Measurements from ENCODE around the gene CEP70.
"Not testable (repeated sequence)": the region's sequence is repeated elsewhere in the genome, so short reads cannot be mapped to it uniquely, and the experiment has no call there.

Gene CEP70

DNA sequence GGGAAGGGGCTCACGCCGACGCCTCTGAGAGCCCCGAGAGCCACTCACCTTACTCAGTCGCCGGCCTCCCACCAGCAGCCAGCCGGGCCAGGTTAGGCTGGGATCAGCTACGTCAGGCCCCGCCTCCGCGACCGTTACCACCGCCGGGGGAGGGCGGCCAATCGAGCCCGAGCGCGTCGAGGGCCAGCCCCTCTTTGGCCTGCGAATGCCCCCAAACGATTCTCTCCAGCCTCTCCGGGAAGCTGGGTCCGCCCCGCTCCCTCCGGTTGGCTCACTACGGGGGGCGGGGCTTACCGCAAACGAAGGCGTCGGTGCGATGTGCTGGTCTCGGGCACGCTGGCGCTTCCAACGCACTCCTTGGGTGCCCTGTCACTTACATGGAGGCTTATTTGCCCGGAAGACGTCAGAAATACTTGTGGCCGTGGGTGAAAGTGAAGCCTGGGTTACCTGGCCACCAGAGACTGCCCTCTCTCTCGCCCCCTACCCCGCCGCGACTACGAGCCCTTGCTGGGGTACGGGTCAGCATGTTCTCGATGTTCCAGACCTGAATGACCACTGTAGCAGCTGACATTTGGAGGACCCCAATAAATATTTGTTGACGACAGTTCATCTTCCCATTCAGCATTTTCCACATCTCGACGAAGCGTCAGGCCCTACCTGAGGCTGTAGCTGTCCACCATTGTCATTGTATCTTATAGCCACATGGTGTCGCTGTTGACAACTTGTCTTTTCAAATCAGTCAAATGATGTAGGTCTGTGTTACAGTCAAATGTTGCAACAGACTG lies at the start of gene CEP70:
CEP70 (minus strand) TSS at position 111 of the 785 bp plus-strand sequence. CDS start 21,333 bp downstream, outside the sequence.
- Mint-ChIP-seq H3K9me3 (peaks cover 6% of the 10 kb centered on the region), H3K36me3 (ENCODE audit: low read depth) (no peaks in the 10 kb centered on the region), H3K4me3 (peak within 1 kb of the TSS; percentile 80), H3K4me1 (ENCODE audit: low read depth) (peaks cover 16% of the 10 kb centered on the region), H3K27me3 (peaks cover 22% of the 10 kb centered on the region), H3K27ac (peak within 1 kb of the TSS; percentile 64)
- intact Hi-C loops (cut with micrococcal nuclease): loop anchor here (1.0 to 10.0 kb wide), 3 partner anchors 100 to 343 kb away; no protein-coding TSS in a partner anchor

- intact Hi-C loops (cut with micrococcal nuclease): no loop called here
- no peaks in the 10 kb centered on the region for H3K27me3 Mint-ChIP-seq
- no peak overlapping the region for H3K27ac Mint-ChIP-seq
Measured at GRCh38 chr3:138642927-138643253, 48.8 kb upstream of the CEP70 start.

DNA sequence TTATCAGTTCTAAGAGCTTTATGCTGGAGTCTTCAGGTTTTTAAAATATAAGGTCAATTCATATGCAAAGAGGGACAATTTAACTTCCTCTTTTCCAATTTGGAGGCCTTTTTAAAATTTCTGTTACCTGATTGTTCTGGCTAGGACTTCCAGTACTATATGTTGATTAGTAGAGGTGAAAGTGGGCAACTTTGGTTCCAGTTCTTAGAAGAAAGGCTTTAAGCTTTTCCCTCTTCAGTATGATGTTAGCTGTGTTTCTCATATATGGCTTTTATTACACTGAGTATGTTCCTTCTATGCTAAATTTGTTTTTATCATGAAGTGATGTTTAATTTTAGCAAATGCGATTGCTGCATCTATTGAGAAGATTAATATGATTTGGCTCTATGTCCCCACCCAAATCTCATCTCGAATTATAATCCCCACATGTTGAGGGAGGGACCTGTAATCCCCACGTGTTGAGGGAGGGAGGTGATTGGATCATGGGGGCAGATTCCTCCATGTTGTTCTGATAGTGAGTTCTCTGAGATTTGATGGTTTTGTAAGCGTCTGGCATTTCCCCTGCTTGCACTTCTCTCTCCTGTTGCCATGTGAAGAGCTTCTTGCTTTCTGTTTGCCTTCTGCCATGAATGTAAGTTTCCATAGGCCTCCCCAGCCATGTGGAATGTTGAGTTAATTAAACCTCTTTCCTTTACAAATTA lies 48.3 kb upstream of the CEP70 start:
- Mint-ChIP-seq H3K36me3 (ENCODE audit: low read depth) (peaks cover 8% of the 10 kb centered on the region), H3K27ac (no peak overlapping the region), H3K4me3 (no peak overlapping the region), H3K27me3 (no peaks in the 10 kb centered on the region), H3K4me1 (ENCODE audit: low read depth) (no peaks in the 10 kb centered on the region), H3K9me3 (peaks cover 52% of the 10 kb centered on the region)
- intact Hi-C loops (cut with micrococcal nuclease): no loop called here

More at GRCh38 chr3:138642927-138643253, 48.8 kb upstream of the CEP70 start:
- Mint-ChIP-seq H3K9me3 (peaks cover 57% of the 10 kb centered on the region), H3K36me3 (ENCODE audit: low read depth) (peaks cover 8% of the 10 kb centered on the region), H3K4me1 (ENCODE audit: low read depth) (no peaks in the 10 kb centered on the region), H3K4me3 (no peak overlapping the region)

DNA sequence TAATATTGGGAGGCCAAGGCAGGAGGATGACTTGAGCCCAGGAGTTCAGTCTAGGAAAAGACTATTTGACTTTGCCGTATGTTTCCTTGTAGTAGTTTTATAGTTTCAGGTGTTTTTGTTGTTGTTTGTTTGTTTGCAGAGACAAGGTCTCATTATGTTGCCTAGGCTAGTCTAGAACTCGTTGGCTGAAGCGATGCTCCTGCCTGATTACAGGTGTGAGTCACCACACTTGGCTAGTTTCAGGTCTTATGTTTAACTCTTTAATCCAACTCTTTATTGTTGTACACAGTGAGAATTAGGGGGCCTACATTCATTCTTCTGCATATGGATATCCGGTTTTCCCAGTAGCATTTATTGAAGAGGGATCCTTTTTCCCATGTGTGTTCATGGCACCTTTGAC lies 46.5 kb upstream of the CEP70 start:
- Mint-ChIP-seq H3K9me3 (peaks cover 34% of the 10 kb centered on the region), H3K4me3 (no peak overlapping the region), H3K4me1 (ENCODE audit: low read depth) (no peaks in the 10 kb centered on the region), H3K27ac (no peak overlapping the region), H3K36me3 (ENCODE audit: low read depth) (no peaks in the 10 kb centered on the region), H3K27me3 (no peaks in the 10 kb centered on the region)
- intact Hi-C loops (cut with micrococcal nuclease): no loop called here

DNA sequence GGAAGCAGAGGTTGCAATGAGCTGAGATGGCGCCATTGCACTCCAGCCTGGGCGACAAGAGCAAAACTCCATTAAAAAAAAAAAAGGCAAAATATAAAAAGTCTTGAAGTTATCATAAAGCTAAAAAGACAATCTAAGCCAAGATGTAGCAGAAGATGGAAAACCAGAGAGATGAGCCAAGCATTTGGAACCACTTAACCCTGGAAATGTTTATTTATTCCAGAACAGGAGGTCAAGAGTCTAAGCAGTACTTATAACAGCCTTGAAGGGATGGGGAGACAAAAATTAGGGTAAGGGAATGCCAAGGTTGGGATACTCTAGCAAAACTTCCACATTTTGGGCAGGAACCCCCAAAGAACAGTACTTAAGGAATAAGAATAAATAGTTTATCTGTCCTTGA lies 44.6 kb upstream of the CEP70 start:
- intact Hi-C loops (cut with micrococcal nuclease): no loop called here
- H3K9me3 Mint-ChIP-seq: peaks cover 15% of the 10 kb centered on the region
- H3K36me3 Mint-ChIP-seq (ENCODE audit: low read depth): no peaks in the 10 kb centered on the region
- H3K27me3 Mint-ChIP-seq: no peaks in the 10 kb centered on the region
- no peak overlapping the region for H3K4me3 Mint-ChIP-seq
- H3K27ac Mint-ChIP-seq: no peak overlapping the region
- H3K4me1 Mint-ChIP-seq (ENCODE audit: low read depth): no peaks in the 10 kb centered on the region

GRCh38 chr3:138629526-138629925 lies 35.5 kb upstream of the CEP70 start:
- no peaks in the 10 kb centered on the region for H3K27me3 Mint-ChIP-seq
- H3K4me3 Mint-ChIP-seq: no peak overlapping the region
- intact Hi-C loops (cut with micrococcal nuclease): no loop called here
- no peak overlapping the region for H3K27ac Mint-ChIP-seq
- H3K36me3 Mint-ChIP-seq (ENCODE audit: low read depth): no peaks in the 10 kb centered on the region
- H3K9me3 Mint-ChIP-seq: no peaks in the 10 kb centered on the region
- H3K4me1 Mint-ChIP-seq (ENCODE audit: low read depth): no peaks in the 10 kb centered on the region

DNA sequence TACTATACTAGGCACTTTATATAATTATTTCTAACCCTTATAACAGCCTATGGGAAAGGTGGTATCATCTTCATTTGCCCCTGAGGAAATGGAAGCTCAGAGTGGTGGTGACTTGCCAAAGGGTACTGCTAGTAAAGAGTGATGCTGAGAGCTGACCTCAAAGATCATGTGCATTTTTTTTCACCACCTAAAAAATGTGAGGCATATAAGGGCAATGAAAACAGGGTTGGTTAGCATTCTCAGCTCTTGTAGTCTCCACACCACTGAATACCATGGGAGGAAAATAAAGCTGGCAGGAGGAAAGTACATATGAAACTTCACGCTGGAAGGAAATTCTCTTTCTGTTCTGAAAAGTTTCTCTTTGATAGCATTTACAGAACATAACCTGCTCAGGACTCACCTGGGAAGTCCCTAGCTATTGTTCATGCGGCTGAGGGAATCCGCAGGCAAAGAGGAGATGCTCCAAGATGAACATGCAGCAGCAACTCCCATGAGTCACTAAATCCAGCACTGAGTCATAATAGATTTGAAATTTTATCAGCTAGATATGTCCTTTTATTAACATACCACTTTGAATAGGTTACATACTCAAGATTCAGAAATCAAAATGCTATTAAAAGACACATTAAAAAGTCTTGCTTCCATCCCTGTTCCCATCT lies 31.8 kb upstream of the CEP70 start:
- H3K4me1 Mint-ChIP-seq (ENCODE audit: low read depth): no peaks in the 10 kb centered on the region
- H3K27me3 Mint-ChIP-seq: no peaks in the 10 kb centered on the region
- no peak overlapping the region for H3K4me3 Mint-ChIP-seq
- no peak overlapping the region for H3K27ac Mint-ChIP-seq
- H3K36me3 Mint-ChIP-seq (ENCODE audit: low read depth): no peaks in the 10 kb centered on the region
- intact Hi-C loops (cut with micrococcal nuclease): no loop called here
- no peaks in the 10 kb centered on the region for H3K9me3 Mint-ChIP-seq

- intact Hi-C loops (cut with micrococcal nuclease): no loop called here
- H3K9me3 Mint-ChIP-seq: no peaks in the 10 kb centered on the region
- no peaks in the 10 kb centered on the region for H3K4me1 Mint-ChIP-seq (ENCODE audit: low read depth)
- H3K27me3 Mint-ChIP-seq: no peaks in the 10 kb centered on the region
- H3K4me3 Mint-ChIP-seq: no peak overlapping the region
- H3K27ac Mint-ChIP-seq: no peak overlapping the region
- H3K36me3 Mint-ChIP-seq (ENCODE audit: low read depth): no peaks in the 10 kb centered on the region
Measured at GRCh38 chr3:138624518-138624917, 30.5 kb upstream of the CEP70 start.

DNA sequence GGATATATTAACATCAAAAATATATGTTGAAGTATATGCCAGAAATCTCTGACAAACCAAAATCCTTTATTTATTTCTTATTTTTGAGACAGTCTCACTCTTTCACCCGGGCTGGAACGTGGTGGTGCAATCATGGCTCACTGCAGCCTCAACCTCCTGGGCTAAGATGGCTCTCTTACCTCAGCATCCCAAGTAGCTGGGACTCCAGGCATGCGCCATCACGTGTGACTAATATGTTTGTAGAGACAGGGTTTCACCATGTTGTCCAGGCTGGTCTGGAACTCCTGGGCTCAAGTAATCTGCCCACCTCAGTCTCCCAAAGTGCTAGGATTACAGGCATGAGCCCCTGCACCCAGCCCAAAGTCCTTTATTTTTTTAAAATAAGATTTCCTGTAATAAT lies 26.4 kb upstream of the CEP70 start:
- H3K9me3 Mint-ChIP-seq: no peaks in the 10 kb centered on the region
- H3K4me1 Mint-ChIP-seq (ENCODE audit: low read depth): no peaks in the 10 kb centered on the region
- no peak overlapping the region for H3K27ac Mint-ChIP-seq
- intact Hi-C loops (cut with micrococcal nuclease): no loop called here
- H3K4me3 Mint-ChIP-seq: no peak overlapping the region
- no peaks in the 10 kb centered on the region for H3K27me3 Mint-ChIP-seq
- H3K36me3 Mint-ChIP-seq (ENCODE audit: low read depth): no peaks in the 10 kb centered on the region

DNA sequence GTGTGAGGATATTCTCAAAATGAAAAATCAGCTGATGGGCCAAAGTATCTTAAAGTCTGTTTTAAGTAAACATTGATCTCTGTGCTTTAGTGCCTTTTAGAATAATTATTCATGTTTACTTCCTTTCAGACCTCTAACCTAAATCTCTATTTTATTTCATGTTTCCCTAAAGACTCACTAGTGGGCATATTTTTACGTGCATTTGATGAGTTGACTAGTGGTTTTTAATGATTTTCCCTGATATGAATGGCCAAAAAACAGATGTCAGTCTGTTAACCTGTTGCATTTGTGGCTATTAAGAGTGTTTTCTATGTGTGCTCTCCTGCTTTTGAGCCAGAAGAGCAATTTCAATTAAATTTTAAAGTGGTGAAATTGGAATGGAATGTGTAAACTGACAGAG lies 21.4 kb upstream of the CEP70 start:
- intact Hi-C loops (cut with micrococcal nuclease): no loop called here
- H3K27me3 Mint-ChIP-seq: no peaks in the 10 kb centered on the region
- H3K36me3 Mint-ChIP-seq (ENCODE audit: low read depth): no peaks in the 10 kb centered on the region
- no peaks in the 10 kb centered on the region for H3K4me1 Mint-ChIP-seq (ENCODE audit: low read depth)
- H3K9me3 Mint-ChIP-seq: no peaks in the 10 kb centered on the region
- no peak overlapping the region for H3K27ac Mint-ChIP-seq
- no peak overlapping the region for H3K4me3 Mint-ChIP-seq

DNA sequence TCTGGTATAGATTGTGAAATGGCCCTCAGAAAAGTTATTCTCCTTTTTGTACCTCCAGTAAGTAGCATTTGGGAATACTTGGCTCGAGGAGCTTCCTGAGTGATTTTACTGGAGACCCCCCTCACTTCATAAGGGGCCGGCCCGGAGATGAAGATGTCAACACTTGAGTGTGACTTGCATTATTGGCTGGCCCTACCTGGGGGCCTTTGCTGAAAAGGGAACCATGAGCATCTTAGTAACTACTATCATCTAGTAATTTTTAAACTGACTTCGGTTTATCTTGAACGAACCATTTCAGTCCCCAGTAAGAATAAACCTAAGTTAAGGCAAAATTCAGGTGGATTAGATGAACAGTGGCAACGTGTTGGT lies 15.8 kb upstream of the CEP70 start:
- Mint-ChIP-seq H3K27me3 (peaks cover 12% of the 10 kb centered on the region), H3K36me3 (ENCODE audit: low read depth) (no peaks in the 10 kb centered on the region), H3K4me1 (ENCODE audit: low read depth) (peaks cover 23% of the 10 kb centered on the region), H3K9me3 (no peaks in the 10 kb centered on the region), H3K27ac (peak overlapping the region; percentile 79), H3K4me3 (no peak overlapping the region)
- intact Hi-C loops (cut with micrococcal nuclease): no loop called here

DNA sequence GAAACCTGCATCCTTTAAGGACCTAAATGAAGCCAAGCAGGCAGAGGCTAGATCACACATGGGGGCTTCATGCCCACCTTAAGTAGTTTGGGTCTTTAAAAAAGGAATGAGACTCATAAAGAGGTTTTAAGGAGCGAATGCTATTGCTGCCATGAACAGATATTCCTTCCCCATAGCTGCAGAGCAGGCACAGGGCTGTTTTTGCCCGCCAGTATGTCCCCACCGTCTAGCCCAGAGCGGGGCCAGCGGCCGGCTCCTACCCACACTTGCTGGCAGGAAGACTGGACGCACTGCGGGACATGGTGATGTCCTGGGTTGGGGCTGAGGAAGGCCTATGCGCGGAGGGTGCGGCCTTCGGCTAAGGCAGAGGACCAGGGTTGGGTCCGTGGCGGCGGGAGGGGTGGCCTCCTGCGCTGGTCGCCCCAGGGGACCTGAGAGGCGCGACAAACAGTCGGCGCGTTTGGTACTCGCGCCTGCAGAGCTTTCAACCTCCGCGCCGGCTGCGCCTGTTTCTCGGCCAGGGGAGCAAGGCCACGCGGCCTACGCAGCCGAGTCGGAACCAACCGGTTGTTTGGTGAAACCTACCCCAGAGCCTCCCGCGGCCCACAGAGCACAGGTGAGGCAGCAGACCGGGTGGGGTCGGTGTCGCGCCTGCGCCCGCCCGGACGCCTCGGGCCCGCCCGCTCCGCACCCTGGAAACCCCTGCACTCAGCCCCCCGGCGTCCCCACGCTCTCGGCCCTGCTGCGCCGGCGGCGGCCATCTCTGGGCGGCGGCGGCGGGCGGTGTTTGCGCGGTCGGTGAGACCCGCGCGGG lies 14.5 kb upstream of the CEP70 start, which contains the start of gene FAIM:
FAIM (plus strand) TSS at position 450 of the 814 bp plus-strand sequence. CDS start 10,956 bp downstream, outside the sequence.
- H3K27ac Mint-ChIP-seq: peak within 1 kb of the TSS; percentile 79
- H3K4me3 Mint-ChIP-seq: peak within 1 kb of the TSS; percentile 79
- no peaks in the 10 kb centered on the region for H3K9me3 Mint-ChIP-seq
- intact Hi-C loops (cut with micrococcal nuclease): no loop called here
- no peaks in the 10 kb centered on the region for H3K36me3 Mint-ChIP-seq (ENCODE audit: low read depth)
- peaks cover 12% of the 10 kb centered on the region for H3K27me3 Mint-ChIP-seq
- H3K4me1 Mint-ChIP-seq (ENCODE audit: low read depth): peaks cover 23% of the 10 kb centered on the region

DNA sequence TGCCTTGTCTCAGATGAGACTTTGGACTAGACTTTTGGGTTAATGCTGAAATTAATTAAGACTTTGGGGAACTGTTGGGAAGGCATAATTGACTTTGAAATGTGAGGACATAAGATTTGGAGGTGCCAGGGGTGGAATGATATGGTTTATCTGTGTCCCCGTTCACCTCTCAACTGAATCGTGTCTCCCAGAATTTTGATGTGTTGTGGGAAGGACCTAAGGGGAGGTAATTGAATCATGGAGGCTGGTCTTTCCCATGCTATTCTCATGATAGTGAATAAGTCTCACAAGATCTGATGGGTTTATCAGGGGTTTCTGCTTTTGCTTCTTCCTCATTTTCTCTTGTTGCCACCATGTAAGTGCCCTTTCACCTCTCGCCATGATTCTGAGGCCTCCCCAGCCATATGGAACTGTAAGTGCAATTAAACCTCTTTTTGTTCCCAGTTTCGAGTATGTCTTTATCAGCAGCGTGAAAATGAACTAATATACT lies 10.1 kb upstream of the CEP70 start:
- H3K4me1 Mint-ChIP-seq (ENCODE audit: low read depth): peaks cover 28% of the 10 kb centered on the region
- H3K27ac Mint-ChIP-seq: not testable (repeated sequence)

More for the DNA sequence above, 10.1 kb upstream of the CEP70 start:
- H3K9me3 Mint-ChIP-seq; intact Hi-C loops (cut with micrococcal nuclease); H3K36me3 Mint-ChIP-seq (ENCODE audit: low read depth); H3K4me3 Mint-ChIP-seq: not testable (repeated sequence)
- H3K27me3 Mint-ChIP-seq: peaks cover 13% of the 10 kb centered on the region

All from dendritic cell treated with granulocyte-macrophage colony-stimulating factor and Interleukin-4, amounts not matched to agents 40 ng/mL and 50 ng/mL, for 4 days (primary cell).